CD14-positive monocyte (primary cell): Measurements from ENCODE around the gene ANKRD28. TPM values are rescaled to one million over a fixed set of nuclear protein-coding genes. Genes with fewer than 3 reads are reported as not detected.

Experiments
- DNase-seq, 3 donors: peaks; one replicate each; pipeline ENCODE4 v3.0.0-alpha.2; 2011 to 2022
- H2AFZ ChIP-seq: 2 replicates; pipeline ENCODE4 v1.6.0; 2012; ENCODE audit warnings: mild to moderate bottlenecking, low read depth, low read length, inconsistent platforms; ENCODE audit not compliant: insufficient read depth, poor library complexity, severe bottlenecking
- H3K27ac ChIP-seq, 2 donors: 1 replicate in 1 of 2; 2 replicates in 1 of 2; pipeline ENCODE4 v1.5.1; 2012 to 2013; ENCODE audit warnings: low read length in 2 of 2, control low read depth in 1 of 2, inconsistent platforms in 1 of 2, low read depth in 1 of 2, mild to moderate bottlenecking in 1 of 2
- H3K27me3 ChIP-seq, 2 donors: one replicate each; pipeline versions ENCODE4 v1.6.0 to v1.6.1; 2011 to 2013; ENCODE audit warnings: low read length in 2 of 2; ENCODE audit not compliant: control insufficient read depth in 2 of 2, insufficient read depth in 2 of 2
- H3K36me3 ChIP-seq, 2 donors: replicated peaks in 1 of 2; 1 replicate in 1 of 2; 2 replicates in 1 of 2; pipeline versions ENCODE4 v1.5.1 to v1.6.1; 2012 to 2013; ENCODE audit warnings: low read length in 2 of 2, control low read depth in 1 of 2, inconsistent platforms in 1 of 2, mild to moderate bottlenecking in 1 of 2; ENCODE audit not compliant: insufficient read depth in 2 of 2, control insufficient read depth in 1 of 2
- H3K4me1 ChIP-seq, 2 donors: 1 replicate in 1 of 2; 2 replicates in 1 of 2; pipeline versions ENCODE4 v1.5.1 to v1.6.1; 2012 to 2013; ENCODE audit warnings: low read length in 2 of 2, control low read depth in 1 of 2, inconsistent platforms in 1 of 2, mild to moderate bottlenecking in 1 of 2, moderate library complexity in 1 of 2; ENCODE audit not compliant: insufficient read depth in 2 of 2, control insufficient read depth in 1 of 2
- H3K4me2 ChIP-seq: replicated peaks from 2 replicates; pipeline ENCODE3; 2012; ENCODE audit warnings: low read length, moderate library complexity, mild to moderate bottlenecking; ENCODE audit not compliant: poor library complexity, severe bottlenecking; ENCODE audit errors: extremely low read depth
- H3K4me3 ChIP-seq, 3 experiments: fragments of 200-600 bp in 1 of 3; sonication (generic) in 1 of 3; replicated peaks in 1 of 3; 1 replicate in 2 of 3; 2 replicates in 1 of 3; pipeline ENCODE4 v1.5.1; 2011 to 2013; ENCODE audit warnings: low read length in 3 of 3, mild to moderate bottlenecking in 3 of 3, control low read depth in 2 of 3, low read depth in 2 of 3, inconsistent platforms in 1 of 3, moderate library complexity in 1 of 3
- H3K79me2 ChIP-seq: 2 replicates; pipeline ENCODE4 v1.6.0; 2012; ENCODE audit warnings: mild to moderate bottlenecking, control low read depth, inconsistent platforms, low read length, moderate library complexity; ENCODE audit not compliant: insufficient read depth
- H3K9ac ChIP-seq: 2 replicates; pipeline ENCODE4 v1.6.0; 2017; ENCODE audit warnings: low read length, mild to moderate bottlenecking; ENCODE audit not compliant: insufficient read depth, poor library complexity, severe bottlenecking
- H3K9me3 ChIP-seq, 2 donors: replicated peaks in 1 of 2; 1 replicate in 1 of 2; 2 replicates in 1 of 2; pipeline versions ENCODE4 v1.5.1 to v1.6.1; 2012 to 2013; ENCODE audit warnings: low read length in 2 of 2, control low read depth in 1 of 2; ENCODE audit not compliant: control insufficient read depth in 1 of 2, insufficient read depth in 1 of 2
- H4K20me1 ChIP-seq: 2 replicates; pipeline ENCODE4 v1.6.0; 2012; ENCODE audit warnings: mild to moderate bottlenecking, low read length, control low read depth, moderate library complexity; ENCODE audit not compliant: insufficient read depth
- H3K27ac Mint-ChIP-seq, 7 donors: one replicate each; pipeline ENCODE4 v1.8.0; 2020; ENCODE audit warnings: mild to moderate bottlenecking in 7 of 7, mixed read lengths in 7 of 7, moderate library complexity in 6 of 7, inconsistent platforms in 2 of 7
- H3K27me3 Mint-ChIP-seq, 3 donors: one replicate each; pipeline ENCODE4 v1.8.0; 2021 to 2022; ENCODE audit warnings: low read depth in 3 of 3, mild to moderate bottlenecking in 3 of 3, mixed read lengths in 3 of 3, moderate library complexity in 3 of 3, inconsistent platforms in 1 of 3
- H3K36me3 Mint-ChIP-seq, 2 donors: one replicate each; pipeline ENCODE4 v1.8.0; 2020; ENCODE audit warnings: mixed read lengths in 2 of 2, inconsistent platforms in 1 of 2, mild to moderate bottlenecking in 1 of 2
- H3K4me1 Mint-ChIP-seq: one replicate; pipeline ENCODE4 v1.8.0; 2020; ENCODE audit warnings: mild to moderate bottlenecking, mixed read lengths
- H3K4me3 Mint-ChIP-seq, 2 donors: one replicate each; pipeline ENCODE4 v1.8.0; 2020; ENCODE audit warnings: mild to moderate bottlenecking in 2 of 2, mixed read lengths in 2 of 2, moderate library complexity in 1 of 2
- H3K9me3 Mint-ChIP-seq, 7 donors: one replicate each; pipeline ENCODE4 v1.8.0; 2020 to 2022; ENCODE audit warnings: mixed read lengths in 7 of 7, mild to moderate bottlenecking in 6 of 7, moderate library complexity in 6 of 7, inconsistent platforms in 2 of 7
- CTCF ChIP-seq: fragments of 200-600 bp; IDR thresholded peaks from one replicate; pipeline ENCODE4 v1.8.0; 2022; ENCODE audit warnings: antibody characterized with exemption, mild to moderate bottlenecking
- WGBS: methylation state at CpG from one replicate; pipeline ENCODE4 v1.1.5; 2013; ENCODE audit warnings: missing lambda C conversion rate; ENCODE audit not compliant: insufficient coverage; 5-methylcytosine and 5-hydroxymethylcytosine counted together
- intact Hi-C, 2 donors: fragments of 100-400 bp; cut with micrococcal nuclease; formaldehyde crosslinking; loops; one replicate each; pipeline versions ENCODE4 v1.15.0 to v1.15.1; 2023
- polyA plus RNA-seq, 3 donors: library from polyadenylated mRNA; depleted of rRNA in 1 of 3; unstranded in 2 of 3; stranded (reverse) in 1 of 3; fragments of 300-500 nt in 2 of 3; fragments of >200 nt in 1 of 3; fragmentation: Illumina TruSeq in 2 of 3; gene quantifications; 1 replicate in 2 of 3; 2 replicates in 1 of 3; pipeline ENCODE4 v1.2.3, GENCODE V29; 2012 to 2021

The ANKRD28 gene
- polyA plus RNA-seq, 3 donors, result 5.9 to 11.5 (median 7.9) TPM

DNA sequence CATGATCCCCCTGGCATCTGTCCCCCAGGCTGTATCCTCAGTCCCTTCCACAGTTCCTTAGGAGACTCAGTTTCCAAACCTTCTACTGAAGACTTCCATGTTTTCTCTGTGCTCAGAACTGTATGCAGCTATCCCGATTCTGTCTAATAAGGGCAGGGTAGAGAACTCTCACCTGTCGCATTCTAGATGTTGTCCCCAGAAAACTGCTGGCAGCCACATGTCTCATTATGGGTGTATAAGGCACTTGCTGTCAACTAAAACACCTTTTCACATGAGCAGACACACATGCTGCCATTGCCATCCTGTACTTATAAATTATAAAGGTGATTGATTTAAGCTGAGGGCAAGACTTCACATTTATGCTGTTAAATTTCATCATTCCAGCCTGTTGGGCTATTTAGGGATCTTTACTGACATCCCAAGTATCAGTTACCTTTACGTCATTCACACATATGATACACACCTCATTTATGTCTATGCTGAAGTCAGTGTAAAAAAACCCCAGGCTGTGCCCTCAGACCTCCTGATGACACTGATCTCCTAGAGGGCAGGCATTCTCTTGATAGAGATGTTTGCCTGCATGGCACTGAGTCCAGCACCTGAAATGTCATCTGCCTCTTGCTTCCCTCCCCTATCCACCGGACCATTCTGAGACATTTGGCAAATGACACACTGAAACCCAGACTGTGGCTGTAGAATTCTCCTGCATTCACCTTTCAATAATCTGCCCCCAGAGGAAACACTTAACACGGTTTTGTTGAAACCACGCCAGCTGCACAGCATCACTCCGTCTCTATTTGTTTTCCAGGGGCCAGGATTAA, 160.4 kb downstream of the ANKRD28 start:
- Histone ChIP-seq H3K27me3 (no peaks in the 10 kb centered on the region), H2AFZ (no peak overlapping the region), H3K9me3 (no peaks in the 10 kb centered on the region), H3K4me1 (peaks cover 7 to 10% of the 10 kb centered on the region in 2 donors), H4K20me1 (no peaks in the 10 kb centered on the region), H3K36me3 (no peaks in the 10 kb centered on the region), H3K4me2 (no peak overlapping the region), H3K9ac (no peak overlapping the region), H3K79me2 (no peaks in the 10 kb centered on the region), H3K27ac (peak overlapping the region in 1 of 2 donors; percentile 60), H3K4me3 (no peak overlapping the region)
- Mint-ChIP-seq H3K27ac (peak overlapping the region in 6 of 7 donors; percentile 13 to 94 (median 86)), H3K9me3 (peaks cover 0 to 3% (median 0%) of the 10 kb centered on the region in 7 donors), H3K27me3 (no peaks in the 10 kb centered on the region), H3K36me3 (peaks cover 10 to 17% of the 10 kb centered on the region in 2 donors), H3K4me1 (peaks cover 22% of the 10 kb centered on the region), H3K4me3 (peak overlapping the region in 1 of 2 donors; percentile 21)
- intact Hi-C loops, result loop anchor here in 1 of 2 donors (10.0 kb wide), 1 partner anchor 47 kb away; no protein-coding TSS in a partner anchor
- TF ChIP-seq CTCF, result no peak
- 91% methylated on average over 4 of the region's 7 CpGs for WGBS
- no peak for DNase-seq

DNA sequence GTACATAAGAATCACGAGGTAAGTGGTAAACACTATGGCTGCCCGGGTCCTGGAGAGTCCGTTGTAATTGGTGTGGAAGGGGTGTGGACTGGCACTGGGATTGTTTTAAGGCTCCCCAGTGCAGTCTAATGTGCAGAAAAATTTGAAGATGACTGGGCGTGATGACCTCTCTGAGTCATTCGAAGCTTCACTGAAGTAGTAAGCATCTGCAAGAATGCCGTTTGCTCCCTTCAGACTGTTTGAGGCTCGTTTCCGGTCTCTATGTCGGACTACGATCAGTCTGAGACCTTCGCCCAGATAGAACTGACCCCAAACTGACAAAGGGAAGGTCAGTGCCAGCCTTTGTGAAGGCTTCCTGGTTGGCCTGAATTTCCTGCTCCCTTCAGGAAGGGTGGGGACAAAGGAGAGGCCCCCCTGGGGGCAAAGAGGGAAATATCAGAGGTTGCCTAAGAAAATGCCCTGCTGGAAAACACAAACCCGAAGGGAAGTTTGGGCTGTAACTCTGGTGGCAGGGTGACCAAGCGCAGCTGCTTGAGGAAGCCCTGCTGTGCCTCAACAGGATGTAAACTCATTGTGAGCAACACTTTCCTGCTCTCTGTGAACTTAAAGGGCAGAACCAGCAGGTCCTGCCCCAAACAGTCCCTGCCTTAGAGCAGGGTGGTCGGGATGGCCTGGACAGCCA, 161.6 kb downstream of the ANKRD28 start:
- Histone ChIP-seq H3K4me3 (peak overlapping the region in 2 of 3 experiments; percentile 33 to 41), H3K4me2 (peak overlapping the region; percentile 40), H2AFZ (peak overlapping the region; percentile 39), H4K20me1 (no peaks in the 10 kb centered on the region), H3K36me3 (no peaks in the 10 kb centered on the region), H3K79me2 (no peaks in the 10 kb centered on the region), H3K9ac (peak overlapping the region; percentile 60), H3K27ac (peak overlapping the region; percentile 28 to 87), H3K4me1 (peaks cover 7 to 10% of the 10 kb centered on the region in 2 donors), H3K27me3 (no peaks in the 10 kb centered on the region), H3K9me3 (no peaks in the 10 kb centered on the region)
- Mint-ChIP-seq H3K9me3 (no peaks in the 10 kb centered on the region), H3K36me3 (peaks cover 10 to 19% of the 10 kb centered on the region in 2 donors), H3K27ac (peak overlapping the region; percentile 81 to 98 (median 92)), H3K27me3 (peaks cover 0 to 2% (median 2%) of the 10 kb centered on the region in 3 donors), H3K4me1 (peaks cover 22% of the 10 kb centered on the region), H3K4me3 (peak overlapping the region; percentile 27 to 65)
- DNase-seq, result peak; percentile 63 to 81 (median 69)
- no peak for TF ChIP-seq CTCF
- intact Hi-C loops, result loop anchor here in 1 of 2 donors (10.0 kb wide), 1 partner anchor 49 kb away; no protein-coding TSS in a partner anchor
- WGBS, result 50% methylated on average over 13 of the region's 14 CpGs
